Measurements from ENCODE around the gene FAM222A. TPM values are rescaled to one million over a fixed set of nuclear protein-coding genes. Genes with fewer than 3 reads are reported as not detected.
A peak's percentile ranks its signal among the peaks of the same experiment; 100 is the strongest.

FAM222A gene
- total RNA-seq, 1 donor from 2014 or later, result 0.73 TPM

DNA sequence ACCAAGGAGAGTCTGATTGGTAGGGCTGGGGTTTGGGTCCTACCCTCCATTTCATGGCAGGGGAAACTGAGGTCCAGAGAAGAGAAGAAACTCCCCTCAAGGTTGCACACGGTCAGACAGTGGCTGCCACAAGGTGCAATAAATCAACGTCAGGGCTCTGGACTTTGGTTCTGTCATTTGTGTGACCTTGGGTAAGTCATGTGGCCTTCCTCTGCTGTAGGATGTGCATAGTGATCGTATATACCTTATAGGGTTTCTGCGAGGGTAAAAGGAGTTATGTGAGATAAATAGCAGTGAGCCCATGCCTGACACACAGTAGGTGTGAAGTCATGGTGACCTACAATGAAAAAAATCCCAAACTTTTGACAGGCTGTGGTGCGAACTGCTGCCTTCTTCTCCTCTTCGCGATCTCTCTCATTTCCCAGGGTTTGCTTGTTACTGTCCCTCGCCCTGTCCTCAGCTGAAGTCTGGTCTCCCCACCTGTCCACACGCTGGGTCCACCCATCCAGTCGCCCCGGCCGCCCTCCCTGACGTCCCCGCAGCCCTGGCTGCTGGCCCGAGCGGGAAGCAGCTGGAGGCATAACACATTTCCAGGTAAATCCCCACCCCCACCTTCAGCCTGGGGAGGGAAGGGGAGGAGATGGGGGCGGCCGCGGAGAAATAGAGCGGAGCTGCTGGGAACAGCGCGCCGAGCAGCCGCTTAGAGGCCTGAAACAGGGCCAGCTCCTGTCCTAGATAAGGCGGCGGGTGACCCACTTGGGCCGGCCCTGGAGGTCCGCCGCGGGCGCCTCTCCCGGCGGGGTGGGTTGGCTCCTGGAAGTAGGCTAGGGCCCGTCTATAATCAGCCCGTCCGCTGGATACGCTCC, 1.8 kb upstream of the FAM222A start:
- Mint-ChIP-seq H3K27me3 (peaks cover 24% of the 10 kb centered on the region), H3K4me1 (peaks cover 12% of the 10 kb centered on the region), H3K36me3 (ENCODE audit: low read depth) (no peaks in the 10 kb centered on the region), H3K4me3 (no peak overlapping the region), H3K27ac (no peak overlapping the region), H3K9me3 (no peaks in the 10 kb centered on the region)
- ChIA-PET POLR2A (no interaction called here), CTCF (no interaction called here)
- ATAC-seq (ENCODE audit: low read depth), result no peak
- TF ChIP-seq, protein P1, sequence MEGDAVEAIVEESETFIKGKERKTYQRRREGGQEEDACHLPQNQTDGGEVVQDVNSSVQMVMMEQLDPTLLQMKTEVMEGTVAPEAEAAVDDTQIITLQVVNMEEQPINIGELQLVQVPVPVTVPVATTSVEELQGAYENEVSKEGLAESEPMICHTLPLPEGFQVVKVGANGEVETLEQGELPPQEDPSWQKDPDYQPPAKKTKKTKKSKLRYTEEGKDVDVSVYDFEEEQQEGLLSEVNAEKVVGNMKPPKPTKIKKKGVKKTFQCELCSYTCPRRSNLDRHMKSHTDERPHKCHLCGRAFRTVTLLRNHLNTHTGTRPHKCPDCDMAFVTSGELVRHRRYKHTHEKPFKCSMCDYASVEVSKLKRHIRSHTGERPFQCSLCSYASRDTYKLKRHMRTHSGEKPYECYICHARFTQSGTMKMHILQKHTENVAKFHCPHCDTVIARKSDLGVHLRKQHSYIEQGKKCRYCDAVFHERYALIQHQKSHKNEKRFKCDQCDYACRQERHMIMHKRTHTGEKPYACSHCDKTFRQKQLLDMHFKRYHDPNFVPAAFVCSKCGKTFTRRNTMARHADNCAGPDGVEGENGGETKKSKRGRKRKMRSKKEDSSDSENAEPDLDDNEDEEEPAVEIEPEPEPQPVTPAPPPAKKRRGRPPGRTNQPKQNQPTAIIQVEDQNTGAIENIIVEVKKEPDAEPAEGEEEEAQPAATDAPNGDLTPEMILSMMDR (IDR thresholded peaks at IDR 0.05), result no peak
- intact Hi-C loops (cut with micrococcal nuclease), result loop anchor here (2.0 to 10.0 kb wide), 5 partner anchors 190 to 1950 kb away; partner anchors contain the start of genes ATP2A2, ISCU, PRDM4 and SART3
- DNase-seq, result no peak

DNA sequence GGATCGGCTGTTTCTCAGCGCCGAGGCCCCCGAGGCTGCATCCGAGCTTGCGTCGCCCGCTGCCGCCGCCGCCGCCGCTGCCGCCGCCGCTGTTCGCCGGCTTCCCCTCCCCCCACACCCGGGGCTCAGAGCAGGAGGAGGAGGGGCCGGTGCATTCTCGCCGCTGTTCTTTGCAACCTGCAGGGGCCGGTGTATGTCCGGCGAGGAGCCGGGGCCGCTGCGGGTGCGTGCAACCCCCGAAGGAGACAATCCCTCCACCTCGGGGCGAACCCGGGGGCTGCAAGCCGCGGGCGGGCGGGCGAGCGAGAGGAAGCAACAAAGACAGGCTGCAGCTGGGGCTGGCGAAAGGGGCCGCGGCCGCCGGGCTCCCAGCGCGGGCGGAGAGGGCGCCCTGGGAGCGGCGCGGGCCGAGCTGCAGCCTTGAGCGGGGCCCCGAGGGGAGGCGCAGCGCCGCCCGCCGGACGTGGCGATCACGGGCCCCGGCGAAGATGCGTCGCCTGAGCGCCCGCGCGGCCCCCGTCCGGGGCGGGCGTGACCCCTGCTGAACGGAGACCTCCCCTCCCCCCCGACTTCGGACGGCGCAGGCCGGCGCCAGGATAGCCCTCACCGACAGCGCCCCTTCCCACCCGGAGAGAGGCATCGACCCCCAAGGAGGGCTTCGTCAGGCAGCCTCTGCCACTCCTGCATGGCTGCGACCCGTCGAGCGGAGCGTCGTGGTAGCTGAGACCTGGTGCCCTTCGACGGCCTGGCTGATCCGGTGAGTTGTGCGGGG, 702 bp downstream of the FAM222A start:
- ATAC-seq (ENCODE audit: low read depth) (peak; percentile 23), DNase-seq (peak; percentile 69)
- H3K4me1 Mint-ChIP-seq, result peaks cover 14% of the 10 kb centered on the region
- POLR2A ChIA-PET, result interaction anchor here (1.0 kb wide), 1 partner anchor 141 kb away, joined by 5 read pairs; the partner anchor contains the start of genes MMAB and MVK
- CTCF ChIA-PET, result interaction anchor here (1.0 kb wide), 2 partner anchors 117 to 141 kb away, joined by 3 to 4 read pairs; partner anchors contain the start of genes MMAB and MVK
- no peaks in the 10 kb centered on the region for H3K9me3 Mint-ChIP-seq
- H3K36me3 Mint-ChIP-seq (ENCODE audit: low read depth), result no peaks in the 10 kb centered on the region
- H3K4me3 Mint-ChIP-seq, result peak overlapping the region; percentile 80
- peaks cover 27% of the 10 kb centered on the region for H3K27me3 Mint-ChIP-seq
- intact Hi-C loops (cut with micrococcal nuclease), result loop anchor here (1.0 to 10.0 kb wide), 5 partner anchors 61 to 1952 kb away; partner anchors contain the start of genes ISCU, PRDM4, SART3 and TCHP
- no peak overlapping the region for H3K27ac Mint-ChIP-seq
- TF ChIP-seq, protein P1 (IDR thresholded peaks at IDR 0.05), result no peak

DNA sequence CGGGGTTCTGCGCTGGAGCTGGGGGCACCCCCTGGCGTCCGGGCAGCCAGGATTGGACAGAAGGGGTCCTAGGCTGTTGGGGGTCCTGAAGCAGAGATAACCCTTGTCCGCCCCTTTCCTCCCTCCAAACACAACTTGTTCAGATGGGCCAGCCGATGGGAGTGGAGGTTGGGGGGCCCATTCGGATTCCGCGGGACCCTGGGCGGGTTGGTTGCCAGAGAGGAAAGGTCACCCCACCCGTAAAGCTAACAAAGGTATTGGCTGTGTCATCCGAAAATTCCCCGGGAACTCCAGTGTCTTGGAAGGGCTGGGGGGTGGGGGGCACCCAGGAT, 1.3 kb downstream of the FAM222A start:
- no peak for DNase-seq
- Mint-ChIP-seq H3K9me3 (no peaks in the 10 kb centered on the region), H3K4me1 (peaks cover 14% of the 10 kb centered on the region), H3K27ac (no peak overlapping the region), H3K36me3 (ENCODE audit: low read depth) (no peaks in the 10 kb centered on the region), H3K27me3 (peaks cover 26% of the 10 kb centered on the region), H3K4me3 (peak overlapping the region; percentile 67)
- ATAC-seq (ENCODE audit: low read depth), result no peak
- intact Hi-C loops (cut with micrococcal nuclease), result loop anchor here (1.0 to 10.0 kb wide), 5 partner anchors 60 to 1953 kb away; partner anchors contain the start of genes ISCU, PRDM4, SART3 and TCHP
- ChIA-PET POLR2A (interaction anchor here (1.0 kb wide), 1 partner anchor 141 kb away, joined by 5 read pairs; the partner anchor contains the start of genes MMAB and MVK), CTCF (interaction anchor here (1.0 kb wide), 2 partner anchors 117 to 142 kb away, joined by 3 to 4 read pairs; partner anchors contain the start of genes MMAB and MVK)
- TF ChIP-seq, protein P1 (IDR thresholded peaks at IDR 0.05), result no peak

DNA sequence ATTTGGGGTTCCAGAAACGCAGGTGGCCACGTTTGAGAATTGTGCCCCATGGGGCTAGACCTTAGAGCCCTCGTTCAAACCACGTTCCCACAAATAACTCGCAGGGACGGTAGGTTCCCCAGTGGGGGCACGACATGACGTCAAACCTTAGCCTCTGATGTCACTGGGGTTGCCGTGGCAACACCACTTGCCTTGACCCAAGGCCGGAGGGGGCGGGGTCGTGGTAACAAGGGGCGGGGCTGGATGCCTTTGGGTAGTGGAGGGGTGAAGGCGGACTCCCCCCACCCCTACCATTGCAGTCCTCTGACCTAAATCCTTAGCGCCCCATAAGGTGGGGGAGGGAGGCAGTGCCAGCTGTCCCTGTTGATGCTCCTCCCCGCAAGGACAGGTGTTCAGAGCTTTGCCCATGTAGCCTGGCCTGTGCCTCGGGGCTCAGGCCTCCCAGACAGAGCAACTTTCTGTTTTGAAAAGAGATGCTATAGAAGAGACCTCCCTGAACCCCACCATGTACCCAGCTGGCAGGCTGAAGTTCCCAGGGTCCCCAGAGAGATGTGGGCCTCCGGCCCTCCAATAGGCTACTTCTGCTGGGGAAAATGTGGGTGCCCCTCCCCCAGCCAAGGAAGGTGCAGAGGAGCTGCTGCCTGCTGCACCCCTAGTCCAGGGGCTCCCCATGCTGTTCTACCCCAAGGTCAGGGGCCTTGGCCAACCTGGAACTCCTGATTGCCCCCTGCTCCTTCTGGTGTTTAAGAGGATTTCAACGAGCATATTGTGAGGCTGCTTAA, 1.9 kb downstream of the FAM222A start:
- peaks cover 14% of the 10 kb centered on the region for H3K4me1 Mint-ChIP-seq
- POLR2A ChIA-PET, result no interaction called here
- TF ChIP-seq, protein P1 (IDR thresholded peaks at IDR 0.05), result no peak
- no peak overlapping the region for H3K27ac Mint-ChIP-seq
- peak overlapping the region; percentile 67 for H3K4me3 Mint-ChIP-seq
- peaks cover 24% of the 10 kb centered on the region for H3K27me3 Mint-ChIP-seq
- CTCF ChIA-PET, result no interaction called here
- ATAC-seq (ENCODE audit: low read depth), result no peak
- peak; percentile 29 for DNase-seq
- intact Hi-C loops (cut with micrococcal nuclease), result loop anchor here (10.0 kb wide), 1 partner anchor 561 kb away; no protein-coding TSS in a partner anchor
- H3K36me3 Mint-ChIP-seq (ENCODE audit: low read depth), result no peaks in the 10 kb centered on the region
- H3K9me3 Mint-ChIP-seq, result no peaks in the 10 kb centered on the region

Measured in activated B cell treated with CpG ODN at 0.5 μM for 24 hours (primary cell).